H9 (cell line): ENCODE measurements around the gene GABBR2. TPM values are rescaled to one million over a fixed set of nuclear protein-coding genes. Genes with fewer than 3 reads are reported as not detected.

Experiments used
- DNase-seq: peaks from one replicate; pipeline ENCODE4 v3.0.0-alpha.2; 2017
- H2AFZ ChIP-seq: one replicate; pipeline ENCODE4 v1.6.1; 2013; ENCODE audit warnings: mild to moderate bottlenecking, low read length, control low read depth, moderate library complexity
- H2AK5ac ChIP-seq: 2 replicates; pipeline ENCODE4 v1.6.1; 2013; ENCODE audit warnings: low read length, control low read depth, mixed read lengths; ENCODE audit not compliant: insufficient read length
- H2BK120ac ChIP-seq: one replicate; pipeline ENCODE4 v1.6.1; 2013; ENCODE audit warnings: low read depth, mild to moderate bottlenecking, low read length, control low read depth, inconsistent platforms; ENCODE audit not compliant: poor library complexity, severe bottlenecking
- H2BK12ac ChIP-seq: 2 replicates; pipeline ENCODE4 v1.6.1; 2013; ENCODE audit warnings: low read length, control low read depth, mixed read lengths, low read depth; ENCODE audit not compliant: insufficient read length
- H2BK15ac ChIP-seq: 2 replicates; pipeline ENCODE4 v1.6.1; 2013; ENCODE audit warnings: low read depth, low read length, control low read depth
- H2BK20ac ChIP-seq: one replicate; pipeline ENCODE4 v1.6.1; 2013; ENCODE audit warnings: low read depth, mild to moderate bottlenecking, low read length, control low read depth, inconsistent platforms; ENCODE audit not compliant: poor library complexity, severe bottlenecking
- H2BK5ac ChIP-seq: 2 replicates; pipeline ENCODE4 v1.6.1; 2013; ENCODE audit warnings: low read length, control low read depth, mixed read lengths; ENCODE audit not compliant: insufficient read length
- H3K14ac ChIP-seq: 2 replicates; pipeline ENCODE4 v1.6.1; 2013; ENCODE audit warnings: low read length, control low read depth; ENCODE audit not compliant: insufficient read depth
- H3K18ac ChIP-seq: 2 replicates; pipeline ENCODE4 v1.6.1; 2013; ENCODE audit warnings: low read depth, mild to moderate bottlenecking, mixed read lengths, low read length, control low read depth; ENCODE audit not compliant: insufficient read length
- H3K23ac ChIP-seq: 2 replicates; pipeline ENCODE4 v1.6.1; 2013; ENCODE audit warnings: low read length, control low read depth, mixed read lengths, low read depth; ENCODE audit not compliant: insufficient read length
- H3K23me2 ChIP-seq: 2 replicates; pipeline ENCODE4 v1.6.1; 2013; ENCODE audit warnings: low read depth, mild to moderate bottlenecking, mixed read lengths, low read length, control low read depth; ENCODE audit not compliant: insufficient read length, poor library complexity, severe bottlenecking
- H3K27ac ChIP-seq: 2 replicates; pipeline ENCODE4 v1.5.1; 2013; ENCODE audit warnings: low read length, control low read depth, mixed read lengths, low read depth; ENCODE audit not compliant: insufficient read length
- H3K27me3 ChIP-seq: 2 replicates; pipeline ENCODE4 v1.6.1; 2013; ENCODE audit warnings: low read length, control low read depth, inconsistent platforms; ENCODE audit not compliant: insufficient read depth
- H3K4ac ChIP-seq: 2 replicates; pipeline ENCODE4 v1.6.1; 2013; ENCODE audit warnings: low read depth, mild to moderate bottlenecking, control low read depth, inconsistent platforms, low read length, moderate library complexity
- H3K4me1 ChIP-seq: 2 replicates; pipeline ENCODE4 v1.6.1; 2013; ENCODE audit warnings: low read length, control low read depth, inconsistent platforms; ENCODE audit not compliant: insufficient read depth
- H3K4me2 ChIP-seq: 2 replicates; pipeline ENCODE4 v1.6.1; 2013; ENCODE audit warnings: low read length, control low read depth, mixed read lengths; ENCODE audit not compliant: insufficient read length, insufficient read depth
- H3K56ac ChIP-seq: 2 replicates; pipeline ENCODE4 v1.6.1; 2013; ENCODE audit warnings: low read depth, mild to moderate bottlenecking, mixed read lengths, low read length, control low read depth; ENCODE audit not compliant: insufficient read length
- H3K79me1 ChIP-seq: 2 replicates; pipeline ENCODE4 v1.6.1; 2013; ENCODE audit warnings: low read depth, mild to moderate bottlenecking, moderate library complexity, low read length, control low read depth, inconsistent platforms; ENCODE audit not compliant: insufficient read depth, poor library complexity, severe bottlenecking
- H3K79me2 ChIP-seq: 2 replicates; pipeline ENCODE4 v1.6.1; 2013; ENCODE audit warnings: low read length, control low read depth, inconsistent platforms; ENCODE audit not compliant: insufficient read depth
- H3K9ac ChIP-seq: 2 replicates; pipeline ENCODE4 v1.6.1; 2013; ENCODE audit warnings: low read length, control low read depth, mixed read lengths; ENCODE audit not compliant: insufficient read length; ENCODE audit errors: extremely low read depth
- H3K9me3 ChIP-seq: one replicate; pipeline ENCODE4 v1.6.1; 2013; ENCODE audit warnings: low read depth, low read length, inconsistent platforms; ENCODE audit not compliant: control insufficient read depth
- H3T11ph ChIP-seq: one replicate; pipeline ENCODE4 v1.6.1; 2013; ENCODE audit warnings: mild to moderate bottlenecking, low read length, control low read depth, inconsistent platforms
- H4K20me1 ChIP-seq: one replicate; pipeline ENCODE4 v1.6.1; 2013; ENCODE audit not compliant: control insufficient read depth, insufficient read length, insufficient read depth
- H4K5ac ChIP-seq: 2 replicates; pipeline ENCODE4 v1.6.1; 2013; ENCODE audit warnings: low read depth, mild to moderate bottlenecking, mixed read lengths, low read length, control low read depth; ENCODE audit not compliant: insufficient read length
- H4K8ac ChIP-seq: replicated peaks from 2 replicates; pipeline ENCODE4 v1.6.1; 2013; ENCODE audit warnings: low read length, control low read depth, mixed read lengths, low read depth; ENCODE audit not compliant: insufficient read length
- H4K91ac ChIP-seq: 2 replicates; pipeline ENCODE4 v1.6.1; 2013; ENCODE audit warnings: low read depth, mild to moderate bottlenecking, moderate library complexity, mixed read lengths, low read length, control low read depth; ENCODE audit not compliant: insufficient read length
- H3K27ac Mint-ChIP-seq, 3 experiments: 2 replicates in 2 of 3; 3 replicates in 1 of 3; pipeline ENCODE4 v1.8.0; 2020 to 2021; ENCODE audit warnings: mixed read lengths in 3 of 3, mild to moderate bottlenecking in 1 of 3, moderate library complexity in 1 of 3
- H3K27me3 Mint-ChIP-seq: 2 replicates; pipeline ENCODE4 v1.8.0; 2021; ENCODE audit warnings: low read depth, mild to moderate bottlenecking, moderate library complexity, mixed read lengths
- H3K36me3 Mint-ChIP-seq, 3 experiments: 2 replicates in 2 of 3; 3 replicates in 1 of 3; pipeline ENCODE4 v1.8.0; 2020 to 2021; ENCODE audit warnings: low read depth in 3 of 3, mixed read lengths in 3 of 3; ENCODE audit not compliant: insufficient read depth in 1 of 3
- H3K4me1 Mint-ChIP-seq, 2 experiments: 2 replicates each; pipeline ENCODE4 v1.8.0; 2020; ENCODE audit warnings: mixed read lengths in 2 of 2
- H3K4me3 Mint-ChIP-seq, 2 experiments: 2 replicates in 1 of 2; 3 replicates in 1 of 2; pipeline ENCODE4 v1.8.0; 2020 to 2021; ENCODE audit warnings: mild to moderate bottlenecking in 2 of 2, mixed read lengths in 2 of 2, moderate library complexity in 1 of 2
- H3K9me3 Mint-ChIP-seq, 2 experiments: 2 replicates in 1 of 2; 3 replicates in 1 of 2; pipeline ENCODE4 v1.8.0; 2020; ENCODE audit warnings: mild to moderate bottlenecking in 2 of 2, mixed read lengths in 2 of 2, moderate library complexity in 1 of 2
- CTCF ChIP-seq: fragments of 200-600 bp; sonication (generic); conservative IDR thresholded peaks from 3 replicates; pipeline ENCODE4 v1.8.0; 2021; ENCODE audit warnings: antibody characterized with exemption, mild to moderate bottlenecking
- WGBS: extraction: QIAGEN DNeasy Blood & Tissue Kit; methylation state at CpG from one replicate; pipeline ENCODE4 v1.1.7; 2013; ENCODE audit warnings: missing lambda C conversion rate, low lambda C conversion rate, mixed read lengths; ENCODE audit not compliant: insufficient read length; ENCODE audit errors: extremely low coverage; 5-methylcytosine and 5-hydroxymethylcytosine counted together
- total RNA-seq: library from RNA; stranded (reverse); gene quantifications from 2 replicates; pipeline ENCODE4 v1.2.1, GENCODE V29; 2021

Gene GABBR2
- total RNA-seq, 1 experiment from 2014 or later = 0.66 TPM

GRCh38 chr9:98318834-98319478 is 389.8 kb downstream of the GABBR2 start:
- Histone ChIP-seq H2AFZ (no peak overlapping the region), H2BK12ac (no peak overlapping the region), H2BK5ac (no peak overlapping the region), H3K27ac (no peak overlapping the region), H3K79me1 (no peaks in the 10 kb centered on the region), H2AK5ac (no peak overlapping the region), H3K14ac (no peak overlapping the region), H3K9me3 (no peaks in the 10 kb centered on the region), H3K4me1 (no peaks in the 10 kb centered on the region), H2BK120ac (no peak overlapping the region), H3K23me2 (no peaks in the 10 kb centered on the region), H3K79me2 (no peaks in the 10 kb centered on the region), H3T11ph (no peak overlapping the region), H2BK20ac (no peak overlapping the region), H4K91ac (no peak overlapping the region), H3K56ac (no peak overlapping the region), H3K27me3 (no peaks in the 10 kb centered on the region), H2BK15ac (no peak overlapping the region), H3K4me2 (no peak overlapping the region), H3K9ac (no peak overlapping the region), H4K20me1 (no peaks in the 10 kb centered on the region), H4K8ac (no peak overlapping the region), H3K18ac (no peak overlapping the region), H3K23ac (no peak overlapping the region), H3K4ac (no peak overlapping the region), H4K5ac (no peak overlapping the region)
- H3K27ac Mint-ChIP-seq = no peak overlapping the region
- H3K4me3 Mint-ChIP-seq = no peak overlapping the region
- DNase-seq = no peak
- no CpG with 5 or more reads among the region's 5 CpGs for WGBS
- no peak for TF ChIP-seq CTCF
- H3K27me3 Mint-ChIP-seq = peaks cover 9% of the 10 kb centered on the region
- peaks cover 12% of the 10 kb centered on the region in 2 experiments for H3K4me1 Mint-ChIP-seq
- H3K36me3 Mint-ChIP-seq = no peaks in the 10 kb centered on the region
- no peaks in the 10 kb centered on the region for H3K9me3 Mint-ChIP-seq
